Erythroblast (primary cell): ENCODE measurements around the gene INSC.

Experiments used
- DNase-seq, 2 experiments: peaks; one replicate each; lab custom pipeline; 2025; lab: John Stamatoyannopoulos, UW
- GATA1 ChIP-seq: IDR thresholded peaks from 2 replicates; pipeline ENCODE4 v1.6.1; 2011; ENCODE audit warnings: low read depth, mild to moderate bottlenecking, control low read depth, low read length, moderate library complexity
- POLR2A ChIP-seq: IDR thresholded peaks from 2 replicates; pipeline ENCODE4 v1.6.1; 2011; ENCODE audit warnings: mild to moderate bottlenecking, low read length

INSC gene

DNA sequence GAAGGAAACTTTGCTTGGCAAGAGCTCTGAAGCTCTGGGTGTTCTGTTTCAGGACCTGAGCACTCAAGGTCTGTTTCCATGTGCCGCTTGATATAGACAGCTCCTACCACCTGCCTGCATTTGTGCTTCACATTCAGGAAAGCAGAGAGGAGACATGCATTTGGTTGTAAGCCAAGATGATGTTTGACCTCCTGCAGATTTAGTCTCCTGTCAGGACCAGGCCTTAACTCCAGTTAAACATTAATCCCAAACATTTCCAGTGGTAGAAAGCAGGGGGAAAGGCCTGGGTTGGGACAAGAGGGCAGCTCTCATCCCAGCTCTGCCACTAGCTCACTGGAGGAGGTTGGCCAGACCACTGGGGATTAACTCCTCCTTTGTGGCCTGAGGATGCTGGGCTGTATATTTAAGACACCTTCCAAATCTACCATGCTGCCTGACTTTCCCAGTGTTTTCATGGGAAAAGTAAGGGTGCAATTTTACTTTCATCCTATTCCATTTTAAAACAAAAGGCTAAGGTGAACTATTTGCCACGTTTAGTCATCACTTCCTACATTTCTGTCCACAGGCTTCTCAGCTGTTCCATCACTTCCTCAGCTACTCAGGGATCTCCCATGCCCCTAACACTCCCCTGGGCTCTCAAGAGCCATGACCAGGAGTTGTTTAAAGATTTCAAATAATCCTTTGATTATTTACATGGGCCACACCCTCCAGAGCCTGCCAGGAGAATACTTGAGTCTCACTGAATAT is 80.9 kb downstream of the INSC start:
- DNase-seq = no peak
- no peak for TF ChIP-seq POLR2A
- no peak for TF ChIP-seq GATA1

- no peak for DNase-seq
- TF ChIP-seq POLR2A (no peak), GATA1 (no peak)
These were observed 82.0 kb downstream of the INSC start for GRCh38 chr11:15196704-15197103.

DNA sequence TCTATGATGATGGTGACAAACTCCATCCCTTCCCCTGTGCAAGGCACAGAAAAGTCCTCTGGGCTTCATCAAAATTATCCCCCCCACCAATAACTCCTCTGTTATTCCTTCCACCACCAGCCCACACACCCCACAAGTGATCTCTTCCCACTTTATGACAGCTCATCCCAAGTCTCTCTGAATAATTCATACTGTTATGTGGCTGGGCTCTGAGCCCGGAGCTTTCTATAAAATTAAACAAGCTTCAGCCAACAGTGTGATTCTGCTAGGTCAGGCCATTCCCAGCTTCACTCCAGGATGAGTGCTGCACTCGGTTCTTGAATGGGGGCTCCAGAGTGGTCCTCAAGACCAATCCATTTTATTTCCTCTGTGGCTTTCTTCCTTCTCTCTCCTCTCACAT is 83.0 kb downstream of the INSC start:
- DNase-seq = no peak
- TF ChIP-seq GATA1 (no peak), POLR2A (no peak)

GRCh38 chr11:15198284-15198683 is 83.6 kb downstream of the INSC start:
- TF ChIP-seq POLR2A (no peak), GATA1 (no peak)
- no peak for DNase-seq

DNA sequence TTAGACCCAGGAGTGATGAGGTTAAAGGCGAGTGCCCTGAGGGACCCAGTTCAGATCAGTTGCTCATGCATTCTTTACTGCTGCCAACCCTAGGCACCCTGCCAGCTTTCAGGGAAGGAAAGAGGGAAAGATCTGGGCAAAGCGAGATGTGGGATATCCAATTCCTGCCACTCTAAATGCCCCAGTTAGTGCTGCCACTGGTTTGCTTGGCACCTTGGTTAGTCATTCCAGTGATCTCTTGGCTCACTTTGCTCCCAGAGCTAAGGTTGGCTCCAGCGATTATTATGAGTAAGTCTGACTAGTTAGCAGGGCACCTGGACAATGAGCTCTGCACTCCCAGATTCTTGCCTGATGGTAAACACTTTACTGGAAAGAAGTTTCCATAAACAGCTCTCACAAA is 85.0 kb downstream of the INSC start:
- TF ChIP-seq POLR2A (no peak), GATA1 (no peak)
- DNase-seq = no peak

DNA sequence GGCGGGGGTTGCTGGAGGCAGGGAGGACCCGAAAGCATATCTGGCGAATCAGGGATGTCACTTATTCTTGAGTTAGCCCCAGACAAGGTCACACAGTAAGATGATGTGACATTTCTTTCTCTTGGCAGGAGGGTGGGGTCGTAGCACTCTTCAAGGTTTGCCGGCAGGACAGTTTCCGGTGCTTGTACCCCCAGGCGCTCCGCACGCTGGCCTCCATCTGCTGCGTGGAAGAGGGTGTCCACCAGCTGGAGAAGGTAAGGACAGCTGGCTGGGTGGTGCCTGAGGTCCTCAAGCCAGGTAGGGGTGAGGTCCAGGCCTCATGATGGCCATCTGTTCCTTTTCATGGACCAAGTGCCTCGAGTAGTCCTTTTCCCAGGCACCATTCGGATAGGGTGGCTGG is 86.0 kb downstream of the INSC start:
- DNase-seq = no peak
- TF ChIP-seq GATA1 (no peak), POLR2A (no peak)

DNA sequence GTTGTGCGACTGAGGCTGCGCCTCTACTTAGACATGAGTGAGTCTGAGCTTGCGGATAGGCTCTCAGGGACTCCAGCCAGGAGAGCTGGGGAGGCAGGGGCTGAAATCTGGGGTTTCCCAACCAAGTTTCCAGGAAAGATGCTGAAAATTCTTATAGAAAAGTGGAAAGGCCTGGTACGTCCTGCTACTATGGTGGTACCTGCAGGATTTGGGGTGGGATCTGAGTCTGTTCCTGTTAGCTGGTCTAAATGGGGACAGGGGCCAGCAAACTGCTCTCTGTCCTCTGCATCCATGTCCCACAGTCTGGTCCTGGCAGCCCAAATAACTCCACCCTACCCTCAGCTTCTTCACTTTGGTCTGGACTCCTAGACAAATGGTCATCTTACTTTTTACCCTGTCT is 86.9 kb downstream of the INSC start:
- DNase-seq = no peak
- TF ChIP-seq POLR2A (no peak), GATA1 (no peak)

DNA sequence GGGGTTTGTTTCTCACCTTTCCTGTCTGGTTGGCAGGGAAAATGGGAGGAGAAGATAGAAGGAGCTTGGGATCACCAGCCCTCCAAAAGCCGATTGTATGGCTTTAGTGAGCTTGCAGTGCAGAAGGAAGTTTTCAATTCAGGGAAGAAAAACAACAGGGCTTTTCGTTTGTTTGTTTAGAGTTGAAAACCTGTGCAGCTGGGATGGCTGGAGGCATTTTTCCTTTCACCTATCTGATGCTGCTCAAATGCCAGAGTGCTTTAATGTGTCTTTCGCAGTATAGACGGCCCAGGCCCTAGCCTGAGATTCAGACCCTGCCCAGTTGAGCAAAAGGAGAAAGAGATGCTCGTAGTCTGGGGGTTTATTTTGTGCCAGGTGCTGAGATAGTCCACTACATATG is 87.9 kb downstream of the INSC start:
- TF ChIP-seq POLR2A = no peak
- TF ChIP-seq GATA1 = no peak
- DNase-seq = no peak

DNA sequence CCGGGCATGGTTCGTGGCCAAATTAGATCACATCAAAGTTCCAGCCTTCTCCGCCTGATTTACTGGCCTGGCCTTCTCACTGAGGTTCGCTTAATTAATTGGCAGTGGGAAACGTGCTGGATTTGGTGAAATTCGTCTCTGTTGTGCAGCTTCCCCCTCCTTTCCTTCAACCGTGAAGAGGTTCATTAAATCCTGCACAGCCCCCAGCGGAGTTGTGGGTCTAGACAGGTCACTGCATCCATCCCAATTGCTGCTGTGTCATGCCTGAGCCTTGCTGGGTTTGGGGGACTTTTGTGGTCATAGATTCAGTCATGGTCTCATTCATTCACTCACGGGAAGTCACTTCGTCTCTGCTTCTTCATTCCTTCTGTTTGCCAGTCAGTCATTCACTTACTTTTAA is 90.0 kb downstream of the INSC start:
- TF ChIP-seq GATA1 (no peak), POLR2A (no peak)
- DNase-seq = no peak

GRCh38 chr11:15206791-15207190 is 92.1 kb downstream of the INSC start:
- TF ChIP-seq POLR2A = no peak
- TF ChIP-seq GATA1 = no peak
- DNase-seq = no peak

DNA sequence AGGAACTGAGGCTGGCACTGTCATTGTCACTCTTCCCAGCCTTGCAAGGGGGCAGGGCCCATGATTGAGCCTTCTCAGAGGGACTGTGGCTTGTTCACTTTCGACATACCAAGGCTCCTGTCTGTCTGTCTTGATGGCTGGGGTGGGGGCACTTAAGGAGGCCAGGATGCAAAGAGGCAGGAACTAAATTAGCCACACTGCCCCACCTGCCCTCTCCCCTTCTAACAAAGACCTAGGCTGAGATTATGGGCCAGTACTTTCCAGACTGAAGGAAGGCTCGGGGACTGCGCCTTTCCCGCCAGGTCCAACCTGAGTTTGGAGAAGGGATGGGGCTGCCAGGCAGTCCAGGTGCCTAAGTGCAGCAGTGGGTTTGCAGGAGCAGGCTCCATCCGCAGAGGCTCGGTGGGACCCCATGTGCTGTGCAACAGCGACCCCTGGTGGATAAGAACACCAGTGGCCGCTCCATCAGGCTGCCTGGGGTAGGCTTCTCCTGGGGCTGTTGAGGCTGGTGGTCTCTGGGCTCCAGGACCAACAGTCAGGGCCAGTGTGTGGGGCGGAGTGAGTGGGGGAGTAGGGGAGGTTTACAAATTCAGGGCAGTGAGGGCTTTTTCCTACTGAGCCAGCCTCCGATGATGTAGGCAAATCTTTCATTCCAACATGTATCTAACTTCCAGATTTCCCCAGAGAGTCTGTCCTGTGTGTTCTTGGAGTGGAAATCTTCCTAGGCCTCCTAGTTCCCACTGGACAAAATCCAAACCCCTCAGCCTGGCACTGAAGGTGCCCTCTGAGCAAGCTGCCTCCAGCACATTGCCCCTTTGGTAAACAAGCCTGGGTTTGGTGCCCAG is 93.9 kb downstream of the INSC start:
- DNase-seq = peak; percentile 48 to 73
- TF ChIP-seq GATA1 = no peak
- TF ChIP-seq POLR2A = no peak

- DNase-seq = no peak
- TF ChIP-seq GATA1 (no peak), POLR2A (no peak)
These were observed 98.2 kb downstream of the INSC start for GRCh38 chr11:15212876-15213275.

GRCh38 chr11:15213471-15214231 is 98.9 kb downstream of the INSC start:
- TF ChIP-seq POLR2A (no peak), GATA1 (no peak)
- no peak for DNase-seq

DNA sequence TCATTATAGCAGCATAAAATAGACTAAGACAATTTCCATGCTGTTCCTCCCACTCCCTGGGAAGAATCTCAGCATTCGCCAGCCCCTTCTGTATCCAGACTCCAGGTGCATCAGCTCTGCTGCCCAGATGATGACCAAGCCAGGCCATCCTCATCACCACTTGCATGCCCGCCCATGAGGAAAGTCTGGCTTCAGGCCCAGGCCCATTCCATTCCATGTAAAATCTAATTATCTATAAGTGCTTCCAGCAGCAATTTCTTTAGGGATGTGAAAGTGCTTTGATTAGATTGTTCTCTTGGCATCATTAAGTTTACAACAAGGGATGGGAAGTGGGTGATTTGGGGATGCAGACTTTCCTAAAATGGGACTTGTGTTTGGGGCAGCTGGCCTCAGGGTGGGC is 100.3 kb downstream of the INSC start:
- TF ChIP-seq GATA1 = no peak
- no peak for TF ChIP-seq POLR2A
- no peak for DNase-seq
